SK-N-SH treated with all-trans-retinoic acid at 6 μM for 48 hours (cell line): ENCODE data around the gene TIAM2.

Experiments used
- ATAC-seq: fragments of 200-7000 bp; cut with Tn5 transposase; 3 replicates; pipeline ENCODE4 v1.9.1; 2020; ENCODE audit warnings: mild to moderate bottlenecking, moderate library complexity
- ARNTL ChIP-seq: fragments of 450-650 bp; formaldehyde crosslinking; IDR thresholded peaks from 2 replicates; pipeline ENCODE4 v1.5.0; 2020; ENCODE audit warnings: low read depth, mild to moderate bottlenecking, moderate library complexity, borderline replicate concordance
- BACH2 ChIP-seq: fragments of 250-450 bp; sonication (Bioruptor Pico); IDR thresholded peaks from 2 replicates; pipeline ENCODE4 v1.9.0; 2021; ENCODE audit warnings: mild to moderate bottlenecking, borderline replicate concordance
- CSDC2 ChIP-seq: fragments of 250-450 bp; sonication (Bioruptor Pico); IDR thresholded peaks from 2 replicates; pipeline ENCODE4 v1.5.0; 2020; ENCODE audit warnings: mild to moderate bottlenecking, moderate library complexity
- RARB ChIP-seq: fragments of 250-450 bp; sonication (Bioruptor Pico); IDR thresholded peaks from 2 replicates; pipeline ENCODE4 v1.8.0; 2021; ENCODE audit warnings: mild to moderate bottlenecking, moderate library complexity
- TCF4 ChIP-seq: fragments of 250-450 bp; sonication (Bioruptor Pico); IDR thresholded peaks from 2 replicates; pipeline ENCODE4 v1.8.0; 2021; ENCODE audit warnings: mild to moderate bottlenecking, moderate library complexity, borderline replicate concordance
- TOX ChIP-seq: fragments of 250-450 bp; sonication (Bioruptor Pico); IDR thresholded peaks from 2 replicates; pipeline ENCODE4 v1.8.0; 2021; ENCODE audit warnings: mild to moderate bottlenecking, moderate library complexity, borderline replicate concordance
- ZC3H10 ChIP-seq: fragments of 250-450 bp; sonication (Bioruptor Pico); IDR thresholded peaks from 2 replicates; pipeline ENCODE4 v1.5.1; 2021; ENCODE audit warnings: mild to moderate bottlenecking, moderate library complexity
- ZFP3 ChIP-seq: fragments of 250-450 bp; sonication (Bioruptor Pico); IDR thresholded peaks from 2 replicates; pipeline ENCODE4 v1.5.0; 2020; ENCODE audit warnings: mild to moderate bottlenecking, moderate library complexity
- ZFP30 ChIP-seq: fragments of 450-650 bp; formaldehyde crosslinking; IDR thresholded peaks from 2 replicates; pipeline ENCODE4 v1.5.0; 2022; ENCODE audit warnings: mild to moderate bottlenecking, moderate library complexity
- ZNF70 ChIP-seq: fragments of 450-650 bp; formaldehyde crosslinking; IDR thresholded peaks from 2 replicates; pipeline ENCODE4 v1.5.0; 2020; ENCODE audit warnings: mild to moderate bottlenecking, moderate library complexity
- ZNF8 ChIP-seq: fragments of 450-650 bp; formaldehyde crosslinking; IDR thresholded peaks from 2 replicates; pipeline ENCODE4 v1.5.0; 2020; ENCODE audit warnings: mild to moderate bottlenecking, moderate library complexity
- TF ChIP-seq, protein P1 (sequence below): fragments of 250-450 bp; sonication (Bioruptor Pico); IDR thresholded peaks from 2 replicates; pipeline ENCODE4 v1.5.0; 2020; ENCODE audit warnings: mild to moderate bottlenecking, moderate library complexity
- TF ChIP-seq, protein P2 (sequence below): fragments of 250-450 bp; sonication (Bioruptor Pico); IDR thresholded peaks from 2 replicates; pipeline ENCODE4 v1.5.1; 2020; ENCODE audit warnings: low read depth, mild to moderate bottlenecking, moderate library complexity
- TF ChIP-seq, protein P3 (sequence below): fragments of 250-450 bp; sonication (Bioruptor Pico); IDR thresholded peaks from 2 replicates; pipeline ENCODE4 v1.8.0; 2021; ENCODE audit warnings: low read depth, mild to moderate bottlenecking, moderate library complexity, borderline replicate concordance
- TF ChIP-seq, protein P4 (sequence below): fragments of 250-450 bp; sonication (Bioruptor Pico); IDR thresholded peaks from 2 replicates; pipeline ENCODE4 v1.8.0; 2020; ENCODE audit warnings: mild to moderate bottlenecking, moderate library complexity, borderline replicate concordance

TIAM2 gene

DNA sequence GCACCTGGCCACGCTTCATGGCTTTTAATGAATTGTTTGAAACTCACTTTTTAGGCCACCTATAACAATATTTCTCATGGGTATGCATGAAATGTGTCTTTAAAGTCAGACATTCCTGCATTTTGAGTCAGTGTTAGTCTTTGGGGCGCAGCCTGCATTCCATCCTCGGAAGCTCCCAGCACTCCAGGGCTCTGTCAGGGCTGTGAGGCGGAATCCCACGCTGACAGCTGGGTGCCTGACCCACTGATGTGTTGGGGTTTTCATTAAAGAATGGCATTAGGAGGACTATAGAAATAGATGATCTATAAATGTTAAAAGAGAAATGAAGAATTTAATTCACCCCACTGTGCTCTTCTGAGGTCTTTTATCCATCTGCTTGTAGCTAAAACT is 252.5 kb downstream of the TIAM2 start:
- TF ChIP-seq TCF4 (CRISPR knock-in tag) (no peak), ZNF70 (CRISPR knock-in tag) (no peak), ZC3H10 (CRISPR knock-in tag) (no peak), ARNTL (CRISPR knock-in tag) (no peak), CSDC2 (CRISPR knock-in tag) (no peak), ZFP3 (CRISPR knock-in tag) (no peak), RARB (CRISPR knock-in tag) (no peak)
- TF ChIP-seq, protein P1, sequence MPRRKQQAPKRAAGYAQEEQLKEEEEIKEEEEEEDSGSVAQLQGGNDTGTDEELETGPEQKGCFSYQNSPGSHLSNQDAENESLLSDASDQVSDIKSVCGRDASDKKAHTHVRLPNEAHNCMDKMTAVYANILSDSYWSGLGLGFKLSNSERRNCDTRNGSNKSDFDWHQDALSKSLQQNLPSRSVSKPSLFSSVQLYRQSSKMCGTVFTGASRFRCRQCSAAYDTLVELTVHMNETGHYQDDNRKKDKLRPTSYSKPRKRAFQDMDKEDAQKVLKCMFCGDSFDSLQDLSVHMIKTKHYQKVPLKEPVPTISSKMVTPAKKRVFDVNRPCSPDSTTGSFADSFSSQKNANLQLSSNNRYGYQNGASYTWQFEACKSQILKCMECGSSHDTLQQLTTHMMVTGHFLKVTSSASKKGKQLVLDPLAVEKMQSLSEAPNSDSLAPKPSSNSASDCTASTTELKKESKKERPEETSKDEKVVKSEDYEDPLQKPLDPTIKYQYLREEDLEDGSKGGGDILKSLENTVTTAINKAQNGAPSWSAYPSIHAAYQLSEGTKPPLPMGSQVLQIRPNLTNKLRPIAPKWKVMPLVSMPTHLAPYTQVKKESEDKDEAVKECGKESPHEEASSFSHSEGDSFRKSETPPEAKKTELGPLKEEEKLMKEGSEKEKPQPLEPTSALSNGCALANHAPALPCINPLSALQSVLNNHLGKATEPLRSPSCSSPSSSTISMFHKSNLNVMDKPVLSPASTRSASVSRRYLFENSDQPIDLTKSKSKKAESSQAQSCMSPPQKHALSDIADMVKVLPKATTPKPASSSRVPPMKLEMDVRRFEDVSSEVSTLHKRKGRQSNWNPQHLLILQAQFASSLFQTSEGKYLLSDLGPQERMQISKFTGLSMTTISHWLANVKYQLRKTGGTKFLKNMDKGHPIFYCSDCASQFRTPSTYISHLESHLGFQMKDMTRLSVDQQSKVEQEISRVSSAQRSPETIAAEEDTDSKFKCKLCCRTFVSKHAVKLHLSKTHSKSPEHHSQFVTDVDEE (CRISPR knock-in tag), result no peak
- TF ChIP-seq, protein P2, sequence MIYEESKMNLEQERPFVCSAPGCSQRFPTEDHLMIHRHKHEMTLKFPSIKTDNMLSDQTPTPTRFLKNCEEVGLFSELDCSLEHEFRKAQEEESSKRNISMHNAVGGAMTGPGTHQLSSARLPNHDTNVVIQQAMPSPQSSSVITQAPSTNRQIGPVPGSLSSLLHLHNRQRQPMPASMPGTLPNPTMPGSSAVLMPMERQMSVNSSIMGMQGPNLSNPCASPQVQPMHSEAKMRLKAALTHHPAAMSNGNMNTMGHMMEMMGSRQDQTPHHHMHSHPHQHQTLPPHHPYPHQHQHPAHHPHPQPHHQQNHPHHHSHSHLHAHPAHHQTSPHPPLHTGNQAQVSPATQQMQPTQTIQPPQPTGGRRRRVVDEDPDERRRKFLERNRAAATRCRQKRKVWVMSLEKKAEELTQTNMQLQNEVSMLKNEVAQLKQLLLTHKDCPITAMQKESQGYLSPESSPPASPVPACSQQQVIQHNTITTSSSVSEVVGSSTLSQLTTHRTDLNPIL (CRISPR knock-in tag), result no peak
- TF ChIP-seq, all 23 proteins: peak for 0
- ATAC-seq, result peak; percentile 78

DNA sequence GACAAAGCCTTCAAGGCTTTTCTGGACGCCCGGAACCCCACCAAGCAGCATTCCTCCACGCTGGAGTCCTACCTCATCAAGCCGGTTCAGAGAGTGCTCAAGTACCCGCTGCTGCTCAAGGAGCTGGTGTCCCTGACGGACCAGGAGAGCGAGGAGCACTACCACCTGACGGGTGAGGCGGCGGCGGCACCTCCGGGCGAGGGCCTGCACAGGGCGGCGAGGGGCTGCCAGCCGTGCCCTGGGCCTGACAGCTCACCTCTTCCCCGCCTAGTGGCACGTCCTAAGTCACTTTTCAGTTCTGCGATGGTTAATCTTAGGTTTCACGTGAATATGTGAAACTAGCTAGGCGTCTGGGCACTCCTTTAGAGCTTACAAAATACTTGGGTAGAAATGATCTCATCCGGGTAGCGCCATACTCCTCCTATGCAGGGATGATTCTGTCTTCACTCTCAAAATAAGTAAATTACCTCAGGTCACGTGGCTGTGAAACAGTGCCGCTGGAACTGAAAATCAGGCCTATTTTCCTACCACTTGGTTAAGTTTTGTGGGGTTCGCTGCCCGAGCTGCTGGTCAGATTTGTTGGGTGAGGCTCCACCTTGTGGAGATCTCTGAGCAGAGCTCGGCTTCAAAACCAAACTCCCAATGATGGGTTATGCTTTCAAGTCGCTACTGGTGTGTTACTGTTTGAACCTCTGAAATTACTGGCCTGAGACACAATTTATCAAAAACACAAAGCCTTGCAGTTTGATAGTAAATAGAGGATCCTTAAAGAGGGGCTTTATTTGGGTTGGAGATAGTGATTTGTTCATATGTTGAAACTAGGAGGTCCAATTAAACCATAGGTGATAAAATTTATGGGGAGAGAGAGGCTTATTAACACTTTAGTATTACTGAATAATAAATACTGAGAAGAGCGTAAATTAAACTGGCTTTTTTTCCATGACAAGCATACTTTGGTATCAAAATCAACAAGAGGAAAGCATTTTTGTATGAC is 253.2 kb downstream of the TIAM2 start:
- TF ChIP-seq CSDC2 (CRISPR knock-in tag) (no peak), ZC3H10 (CRISPR knock-in tag) (no peak), ZNF8 (no peak), ZFP3 (CRISPR knock-in tag) (no peak), ZFP30 (CRISPR knock-in tag) (no peak), TOX (no peak), TCF4 (CRISPR knock-in tag) (no peak), RARB (CRISPR knock-in tag) (no peak), ZNF70 (CRISPR knock-in tag) (no peak), BACH2 (CRISPR knock-in tag) (no peak)
- TF ChIP-seq, protein P3, sequence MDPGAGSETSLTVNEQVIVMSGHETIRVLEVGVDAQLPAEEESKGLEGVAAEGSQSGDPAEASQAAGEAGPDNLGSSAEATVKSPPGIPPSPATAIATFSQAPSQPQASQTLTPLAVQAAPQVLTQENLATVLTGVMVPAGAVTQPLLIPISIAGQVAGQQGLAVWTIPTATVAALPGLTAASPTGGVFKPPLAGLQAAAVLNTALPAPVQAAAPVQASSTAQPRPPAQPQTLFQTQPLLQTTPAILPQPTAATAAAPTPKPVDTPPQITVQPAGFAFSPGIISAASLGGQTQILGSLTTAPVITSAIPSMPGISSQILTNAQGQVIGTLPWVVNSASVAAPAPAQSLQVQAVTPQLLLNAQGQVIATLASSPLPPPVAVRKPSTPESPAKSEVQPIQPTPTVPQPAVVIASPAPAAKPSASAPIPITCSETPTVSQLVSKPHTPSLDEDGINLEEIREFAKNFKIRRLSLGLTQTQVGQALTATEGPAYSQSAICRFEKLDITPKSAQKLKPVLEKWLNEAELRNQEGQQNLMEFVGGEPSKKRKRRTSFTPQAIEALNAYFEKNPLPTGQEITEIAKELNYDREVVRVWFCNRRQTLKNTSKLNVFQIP, result no peak
- TF ChIP-seq, protein P1 (CRISPR knock-in tag), result no peak
- TF ChIP-seq, protein P2 (CRISPR knock-in tag), result no peak
- TF ChIP-seq, protein P4, sequence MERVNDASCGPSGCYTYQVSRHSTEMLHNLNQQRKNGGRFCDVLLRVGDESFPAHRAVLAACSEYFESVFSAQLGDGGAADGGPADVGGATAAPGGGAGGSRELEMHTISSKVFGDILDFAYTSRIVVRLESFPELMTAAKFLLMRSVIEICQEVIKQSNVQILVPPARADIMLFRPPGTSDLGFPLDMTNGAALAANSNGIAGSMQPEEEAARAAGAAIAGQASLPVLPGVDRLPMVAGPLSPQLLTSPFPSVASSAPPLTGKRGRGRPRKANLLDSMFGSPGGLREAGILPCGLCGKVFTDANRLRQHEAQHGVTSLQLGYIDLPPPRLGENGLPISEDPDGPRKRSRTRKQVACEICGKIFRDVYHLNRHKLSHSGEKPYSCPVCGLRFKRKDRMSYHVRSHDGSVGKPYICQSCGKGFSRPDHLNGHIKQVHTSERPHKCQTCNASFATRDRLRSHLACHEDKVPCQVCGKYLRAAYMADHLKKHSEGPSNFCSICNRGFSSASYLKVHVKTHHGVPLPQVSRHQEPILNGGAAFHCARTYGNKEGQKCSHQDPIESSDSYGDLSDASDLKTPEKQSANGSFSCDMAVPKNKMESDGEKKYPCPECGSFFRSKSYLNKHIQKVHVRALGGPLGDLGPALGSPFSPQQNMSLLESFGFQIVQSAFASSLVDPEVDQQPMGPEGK (CRISPR knock-in tag), result no peak
- peak; percentile 79 for ATAC-seq
